ENCODE data around the gene VPS13C.

GRCh38 chr15:62053439-62054085, 6.7 kb downstream of the VPS13C start:
- TF ChIP-seq YY1 (IDR thresholded peaks at IDR 0.05; ENCODE audit: insufficient read depth, insufficient read length) (no peak), ZNF274 (IDR thresholded peaks at IDR 0.05; ENCODE audit: low read depth, low read length) (no peak)

Measured in NT2/D1 (cell line).